ENCODE measurements around the gene SLC26A8.

DNA sequence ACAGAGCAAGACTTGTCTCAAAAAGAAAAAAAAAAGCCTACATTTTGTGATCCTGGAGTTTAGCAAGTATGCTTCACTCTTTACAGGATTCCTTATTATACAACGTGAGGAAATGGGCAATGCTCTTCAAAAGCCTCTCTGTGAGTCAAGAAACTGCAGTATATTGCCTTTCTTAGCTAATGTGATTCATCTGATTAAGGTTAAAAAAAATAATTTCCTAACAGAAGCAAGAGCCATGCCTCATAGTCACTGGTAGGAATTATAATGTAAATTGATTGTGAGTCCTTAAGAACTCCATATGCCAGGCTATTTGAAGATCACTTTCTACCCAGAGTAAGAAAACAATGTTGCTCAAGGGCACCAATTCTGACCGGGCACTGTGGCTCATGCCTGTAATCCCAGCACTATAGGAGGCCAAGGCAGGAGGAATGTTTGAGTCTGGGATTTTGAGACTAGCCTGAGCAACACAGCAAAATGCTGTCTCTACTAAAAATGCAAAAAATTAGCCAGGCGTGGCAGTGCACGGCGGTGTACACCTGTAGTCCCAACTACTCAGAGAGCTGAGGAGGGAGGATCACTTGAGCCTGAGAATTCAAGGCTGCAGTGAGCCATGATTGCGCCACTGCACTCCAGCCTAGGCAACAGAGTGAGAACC lies 43.3 kb downstream of the SLC26A8 start:
- TF ChIP-seq, protein P1, sequence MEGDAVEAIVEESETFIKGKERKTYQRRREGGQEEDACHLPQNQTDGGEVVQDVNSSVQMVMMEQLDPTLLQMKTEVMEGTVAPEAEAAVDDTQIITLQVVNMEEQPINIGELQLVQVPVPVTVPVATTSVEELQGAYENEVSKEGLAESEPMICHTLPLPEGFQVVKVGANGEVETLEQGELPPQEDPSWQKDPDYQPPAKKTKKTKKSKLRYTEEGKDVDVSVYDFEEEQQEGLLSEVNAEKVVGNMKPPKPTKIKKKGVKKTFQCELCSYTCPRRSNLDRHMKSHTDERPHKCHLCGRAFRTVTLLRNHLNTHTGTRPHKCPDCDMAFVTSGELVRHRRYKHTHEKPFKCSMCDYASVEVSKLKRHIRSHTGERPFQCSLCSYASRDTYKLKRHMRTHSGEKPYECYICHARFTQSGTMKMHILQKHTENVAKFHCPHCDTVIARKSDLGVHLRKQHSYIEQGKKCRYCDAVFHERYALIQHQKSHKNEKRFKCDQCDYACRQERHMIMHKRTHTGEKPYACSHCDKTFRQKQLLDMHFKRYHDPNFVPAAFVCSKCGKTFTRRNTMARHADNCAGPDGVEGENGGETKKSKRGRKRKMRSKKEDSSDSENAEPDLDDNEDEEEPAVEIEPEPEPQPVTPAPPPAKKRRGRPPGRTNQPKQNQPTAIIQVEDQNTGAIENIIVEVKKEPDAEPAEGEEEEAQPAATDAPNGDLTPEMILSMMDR (IDR thresholded peaks at IDR 0.05), result no peak
- TF ChIP-seq POLR2A (IDR thresholded peaks at IDR 0.05), result no peak
